Measurements from ENCODE around the gene FANCF. TPM values are rescaled to one million over a fixed set of nuclear protein-coding genes. Genes with fewer than 3 reads are reported as not detected.

FANCF gene
- total RNA-seq, result 21.6 TPM

GRCh38 chr11:22625448-22626287, at the start of gene FANCF:
Gene FANCF (minus strand): TSS chr11:22625823. CDS start chr11:22625810, 13 bp downstream.

GRCh38 chr11:22666325-22666687, 40.7 kb upstream of the FANCF start, which contains the start of gene GAS2:
Gene GAS2 (plus strand): TSS chr11:22666611. CDS start chr11:22674870, 8,259 bp downstream.

Other genes starting within 250 kb of the FANCF start
- gene GAS2, start 40.8 kb upstream of the FANCF start, total RNA-seq, result 12.5 TPM
- gene SVIP, start 204.0 kb upstream of the FANCF start, total RNA-seq, result 2.8 TPM
- not detected for gene CCDC179, start 234.7 kb upstream of the FANCF start, total RNA-seq

Data from parietal lobe (tissue), 1 donor.